Prostate gland (tissue), 2 donors: ENCODE measurements around the gene FZD10. TPM values are rescaled to one million over a fixed set of nuclear protein-coding genes. Genes with fewer than 3 reads are reported as not detected.

ENCODE experiments used
- DNase-seq: peaks from one replicate; pipeline ENCODE4 v3.0.0-alpha.2; 2019; ENCODE audit warnings: low spot score
- H3K27ac ChIP-seq, 2 donors: fragments of 200-600 bp; sonication (generic); 2 replicates each; pipeline ENCODE4 v1.5.1; 2017 to 2019
- H3K27me3 ChIP-seq: fragments of 200-600 bp; sonication (generic); replicated peaks from 2 replicates; pipeline ENCODE4 v1.5.1; 2019; ENCODE audit not compliant: insufficient read depth
- H3K36me3 ChIP-seq, 2 donors: fragments of 200-600 bp; sonication (generic); 1 replicate in 1 of 2; 2 replicates in 1 of 2; pipeline versions ENCODE4 v1.5.1 to v1.8.1; 2017 to 2019
- H3K4me1 ChIP-seq: fragments of 200-600 bp; sonication (generic); replicated peaks from 2 replicates; pipeline ENCODE4 v1.5.1; 2019
- H3K4me3 ChIP-seq, 2 donors: fragments of 200-600 bp; sonication (generic); 2 replicates each; pipeline ENCODE4 v1.5.1; 2017 to 2019
- H3K9me3 ChIP-seq: fragments of 200-600 bp; sonication (generic); 2 replicates; pipeline ENCODE4 v1.5.1; 2017
- POLR2A ChIP-seq: fragments of 450-650 bp; IDR thresholded peaks from one replicate; pipeline ENCODE4 v1.6.1; 2016; ENCODE audit warnings: antibody characterized with exemption, mild to moderate bottlenecking
- POLR2AphosphoS5 ChIP-seq: sonication (generic); formaldehyde crosslinking; IDR thresholded peaks from one replicate; pipeline ENCODE4 v1.6.1; 2017; ENCODE audit warnings: antibody characterized with exemption
- WGBS: methylation state at CpG from one replicate; pipeline ENCODE4 v1.1.5; 2018; 5-methylcytosine and 5-hydroxymethylcytosine counted together
- intact Hi-C: fragments of 100-400 bp; cut with DNase I; formaldehyde crosslinking; loops from one replicate; pipeline ENCODE4 v1.14.2; 2022
- total RNA-seq, 2 donors: library from RNA; depleted of rRNA; stranded (reverse); fragments of >200 nt; gene quantifications; one replicate each; pipeline ENCODE4 v1.1.0, GENCODE V29; 2016
- TF ChIP-seq, protein P1 (sequence below), 4 experiments: fragments of 200-600 bp in 2 of 4; fragments of 450-650 bp in 2 of 4; sonication (generic) in 2 of 4; IDR thresholded peaks; 1 replicate in 3 of 4; 2 replicates in 1 of 4; pipeline ENCODE4 v1.5.1; 2016 to 2019; ENCODE audit warnings: antibody characterized with exemption in 4 of 4, mild to moderate bottlenecking in 2 of 4, moderate library complexity in 2 of 4

Gene FZD10
- total RNA-seq, 2 donors from 2014 or later = 1.5 to 11.8 TPM

- Histone ChIP-seq H3K27me3 (no peaks in the 10 kb centered on the region), H3K9me3 (no peaks in the 10 kb centered on the region), H3K36me3 (no peaks in the 10 kb centered on the region), H3K4me3 (no peak overlapping the region), H3K4me1 (no peaks in the 10 kb centered on the region), H3K27ac (no peak overlapping the region)
- TF ChIP-seq POLR2AphosphoS5 = no peak
- TF ChIP-seq, protein P1, sequence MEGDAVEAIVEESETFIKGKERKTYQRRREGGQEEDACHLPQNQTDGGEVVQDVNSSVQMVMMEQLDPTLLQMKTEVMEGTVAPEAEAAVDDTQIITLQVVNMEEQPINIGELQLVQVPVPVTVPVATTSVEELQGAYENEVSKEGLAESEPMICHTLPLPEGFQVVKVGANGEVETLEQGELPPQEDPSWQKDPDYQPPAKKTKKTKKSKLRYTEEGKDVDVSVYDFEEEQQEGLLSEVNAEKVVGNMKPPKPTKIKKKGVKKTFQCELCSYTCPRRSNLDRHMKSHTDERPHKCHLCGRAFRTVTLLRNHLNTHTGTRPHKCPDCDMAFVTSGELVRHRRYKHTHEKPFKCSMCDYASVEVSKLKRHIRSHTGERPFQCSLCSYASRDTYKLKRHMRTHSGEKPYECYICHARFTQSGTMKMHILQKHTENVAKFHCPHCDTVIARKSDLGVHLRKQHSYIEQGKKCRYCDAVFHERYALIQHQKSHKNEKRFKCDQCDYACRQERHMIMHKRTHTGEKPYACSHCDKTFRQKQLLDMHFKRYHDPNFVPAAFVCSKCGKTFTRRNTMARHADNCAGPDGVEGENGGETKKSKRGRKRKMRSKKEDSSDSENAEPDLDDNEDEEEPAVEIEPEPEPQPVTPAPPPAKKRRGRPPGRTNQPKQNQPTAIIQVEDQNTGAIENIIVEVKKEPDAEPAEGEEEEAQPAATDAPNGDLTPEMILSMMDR (IDR thresholded peaks at IDR 0.05) = no peak
- no peak for TF ChIP-seq POLR2A
- no peak for DNase-seq
- intact Hi-C loops = no loop called here
- WGBS = 79% methylated on average over 5 of the region's 5 CpGs
These were observed 44.6 kb upstream of the FZD10 start for GRCh38 chr12:130117701-130118100.

GRCh38 chr12:130118181-130118580 lies 44.1 kb upstream of the FZD10 start:
- Histone ChIP-seq H3K27me3 (no peaks in the 10 kb centered on the region), H3K36me3 (no peaks in the 10 kb centered on the region), H3K9me3 (no peaks in the 10 kb centered on the region), H3K27ac (no peak overlapping the region), H3K4me1 (no peaks in the 10 kb centered on the region), H3K4me3 (no peak overlapping the region)
- TF ChIP-seq, protein P1 (IDR thresholded peaks at IDR 0.05) = no peak
- no peak for TF ChIP-seq POLR2AphosphoS5
- TF ChIP-seq POLR2A = no peak
- WGBS = 91% methylated on average over 6 of the region's 6 CpGs
- intact Hi-C loops = no loop called here
- no peak for DNase-seq

DNA sequence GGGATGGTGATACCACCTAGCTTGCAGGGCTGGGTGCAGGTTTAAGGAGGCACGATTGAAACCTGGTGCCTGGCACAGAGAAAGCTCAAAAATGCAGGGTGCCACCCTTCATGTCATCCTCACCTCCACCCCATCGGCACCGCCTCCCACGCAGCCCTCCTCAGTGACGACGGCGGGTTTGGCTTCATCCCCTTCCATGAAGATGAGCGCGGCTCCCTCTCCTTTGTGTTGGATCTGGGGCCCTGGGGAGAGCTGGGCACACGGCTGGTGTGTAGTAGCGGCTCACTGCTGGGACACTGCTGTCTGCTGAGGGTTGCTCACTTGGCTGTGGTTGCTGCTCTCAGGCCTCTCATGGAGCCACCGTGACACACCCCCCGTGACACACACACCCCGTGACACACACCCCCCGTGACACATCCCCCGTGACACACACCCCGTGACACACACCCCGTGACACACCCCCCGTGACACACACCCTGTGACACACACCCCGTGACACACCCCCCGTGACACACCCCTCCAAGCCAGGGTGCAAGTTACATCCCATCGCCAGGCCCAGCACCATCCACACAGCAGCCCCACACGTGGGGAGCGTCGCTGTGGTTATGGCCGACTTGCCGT lies 42.9 kb upstream of the FZD10 start:
- Histone ChIP-seq H3K4me3 (no peak overlapping the region), H3K4me1 (no peaks in the 10 kb centered on the region), H3K9me3 (no peaks in the 10 kb centered on the region), H3K36me3 (no peaks in the 10 kb centered on the region), H3K27ac (no peak overlapping the region), H3K27me3 (no peaks in the 10 kb centered on the region)
- no peak for DNase-seq
- WGBS = 83% methylated on average over 27 of the region's 27 CpGs
- intact Hi-C loops = no loop called here
- TF ChIP-seq POLR2AphosphoS5 (no peak), POLR2A (no peak)
- TF ChIP-seq, protein P1 (IDR thresholded peaks at IDR 0.05) = no peak

DNA sequence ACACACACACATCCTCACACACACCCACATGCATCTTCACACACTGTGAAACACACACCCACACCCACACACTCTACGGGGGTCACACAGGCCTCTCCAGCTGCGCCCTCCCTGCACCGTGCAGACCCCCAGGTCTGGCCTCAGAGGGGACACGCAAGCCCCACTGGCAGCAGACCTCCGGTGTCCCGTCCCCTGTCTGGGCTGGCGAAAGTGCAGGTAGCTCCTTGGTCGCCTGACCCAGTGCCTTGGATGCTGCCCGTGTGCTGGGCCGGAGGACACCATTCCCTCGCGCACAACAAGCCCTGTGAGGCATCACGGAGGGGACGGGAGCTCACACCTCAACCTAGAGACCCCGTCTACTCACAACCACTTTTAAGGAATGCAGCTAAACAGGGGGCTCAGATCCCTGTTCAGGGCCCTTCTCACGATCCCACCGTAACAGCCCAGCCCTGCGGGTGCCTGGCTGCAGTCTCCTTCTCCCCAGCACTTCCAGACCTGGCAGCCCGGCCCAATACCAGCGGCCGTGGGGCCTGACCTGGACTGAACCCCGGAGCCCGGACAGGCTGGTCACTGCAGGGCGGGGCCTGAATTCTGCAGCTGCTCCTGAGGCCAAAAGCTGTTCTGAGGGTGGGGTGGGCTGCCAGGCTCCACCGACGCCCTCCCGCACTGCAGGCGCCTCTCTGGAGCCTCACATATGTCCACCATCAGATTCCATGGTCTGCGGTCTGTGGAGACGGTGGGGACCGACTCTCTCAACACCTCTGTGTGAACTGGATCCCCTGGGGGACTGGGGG lies 42.1 kb upstream of the FZD10 start:
- TF ChIP-seq POLR2AphosphoS5 (no peak), POLR2A (no peak)
- TF ChIP-seq, protein P1 (IDR thresholded peaks at IDR 0.05) = no peak
- H3K27ac ChIP-seq = no peak overlapping the region
- H3K27me3 ChIP-seq = no peaks in the 10 kb centered on the region
- H3K4me1 ChIP-seq = no peaks in the 10 kb centered on the region
- no peaks in the 10 kb centered on the region for H3K36me3 ChIP-seq
- DNase-seq = no peak
- WGBS = 90% methylated on average over 31 of the region's 31 CpGs
- intact Hi-C loops = no loop called here
- H3K9me3 ChIP-seq = no peaks in the 10 kb centered on the region
- H3K4me3 ChIP-seq = no peak overlapping the region
